ENCODE measurements around the gene ANAPC10. TPM values are rescaled to one million over a fixed set of nuclear protein-coding genes. Genes with fewer than 3 reads are reported as not detected.

Gene ANAPC10
- total and polyA plus RNA-seq, 2 donors (not counting 3 experiments of a cell fraction or from before 2014, with no cell fraction given): 15.7 to 24.0 TPM

DNA sequence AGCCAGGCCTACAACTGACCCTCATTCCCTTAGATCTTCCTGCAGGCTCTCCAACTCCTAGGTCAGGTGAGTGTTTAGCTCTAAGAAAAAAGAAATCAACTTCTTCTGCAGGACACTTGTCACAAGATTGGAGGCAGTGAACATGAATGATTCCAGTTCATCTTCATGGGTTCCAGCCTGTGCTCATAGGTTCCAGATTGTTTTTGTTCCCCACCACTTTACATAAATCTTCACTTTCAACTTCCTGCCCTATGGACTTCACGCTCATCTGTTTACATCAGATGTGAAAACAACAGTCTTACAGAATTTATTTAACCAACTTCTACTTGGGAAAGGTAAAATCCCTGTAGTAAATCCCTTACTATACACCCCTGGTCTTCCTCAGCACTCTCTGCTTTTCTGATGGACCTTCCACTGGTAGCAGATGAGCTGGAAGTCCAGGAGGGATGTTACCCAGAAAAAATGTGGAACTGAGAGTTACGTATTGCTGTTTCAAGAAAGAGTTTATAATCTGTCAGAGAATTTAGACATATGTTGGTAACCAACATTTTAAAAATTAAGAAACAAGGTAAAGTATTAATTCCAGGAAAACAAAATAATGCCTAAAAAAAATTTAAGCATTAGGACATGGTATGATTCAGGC lies 62.4 kb downstream of the ANAPC10 start:
- no peak for TF ChIP-seq EZH2 (IDR thresholded peaks at IDR 0.05; ENCODE audit: borderline replicate concordance, low read depth, low read length, severe bottlenecking)
- TF ChIP-seq POLR2A (IDR thresholded peaks at IDR 0.05; ENCODE audit: low read depth, low read length): no peak
- TF ChIP-seq GATA2 (IDR thresholded peaks at IDR 0.05; ENCODE audit: insufficient read depth, insufficient read length, low read depth, low read length): no peak
- TF ChIP-seq JUN (IDR thresholded peaks at IDR 0.05; ENCODE audit: borderline replicate concordance, insufficient read depth, insufficient read length, low read depth): no peak
- TF ChIP-seq, protein P1, sequence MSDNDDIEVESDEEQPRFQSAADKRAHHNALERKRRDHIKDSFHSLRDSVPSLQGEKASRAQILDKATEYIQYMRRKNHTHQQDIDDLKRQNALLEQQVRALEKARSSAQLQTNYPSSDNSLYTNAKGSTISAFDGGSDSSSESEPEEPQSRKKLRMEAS (IDR thresholded peaks at IDR 0.05; ENCODE audit: insufficient read depth, insufficient read length): no peak
- TF ChIP-seq, protein P2, sequence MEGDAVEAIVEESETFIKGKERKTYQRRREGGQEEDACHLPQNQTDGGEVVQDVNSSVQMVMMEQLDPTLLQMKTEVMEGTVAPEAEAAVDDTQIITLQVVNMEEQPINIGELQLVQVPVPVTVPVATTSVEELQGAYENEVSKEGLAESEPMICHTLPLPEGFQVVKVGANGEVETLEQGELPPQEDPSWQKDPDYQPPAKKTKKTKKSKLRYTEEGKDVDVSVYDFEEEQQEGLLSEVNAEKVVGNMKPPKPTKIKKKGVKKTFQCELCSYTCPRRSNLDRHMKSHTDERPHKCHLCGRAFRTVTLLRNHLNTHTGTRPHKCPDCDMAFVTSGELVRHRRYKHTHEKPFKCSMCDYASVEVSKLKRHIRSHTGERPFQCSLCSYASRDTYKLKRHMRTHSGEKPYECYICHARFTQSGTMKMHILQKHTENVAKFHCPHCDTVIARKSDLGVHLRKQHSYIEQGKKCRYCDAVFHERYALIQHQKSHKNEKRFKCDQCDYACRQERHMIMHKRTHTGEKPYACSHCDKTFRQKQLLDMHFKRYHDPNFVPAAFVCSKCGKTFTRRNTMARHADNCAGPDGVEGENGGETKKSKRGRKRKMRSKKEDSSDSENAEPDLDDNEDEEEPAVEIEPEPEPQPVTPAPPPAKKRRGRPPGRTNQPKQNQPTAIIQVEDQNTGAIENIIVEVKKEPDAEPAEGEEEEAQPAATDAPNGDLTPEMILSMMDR (IDR thresholded peaks at IDR 0.05; ENCODE audit: extremely low read depth in 1 of 2, insufficient read depth in 1 of 2, low read depth in 1 of 2, low read length in 2 of 2): no peak
- no peak for TF ChIP-seq FOS (IDR thresholded peaks at IDR 0.05; ENCODE audit: borderline replicate concordance, insufficient read depth, low read length)
- TF ChIP-seq MYC (IDR thresholded peaks at IDR 0.05; ENCODE audit: low read depth, low read length): no peak
- no peak for TF ChIP-seq POLR2AphosphoS5 (IDR thresholded peaks at IDR 0.05; ENCODE audit: insufficient read depth, low read depth, low read length)
- H3K27me3 ChIP-seq (ENCODE audit: control insufficient read depth in 2 of 2, insufficient read depth in 2 of 2, low read length in 2 of 2): no peaks in the 10 kb centered on the region
- H2AFZ ChIP-seq (ENCODE audit: low read depth, low read length): no peak overlapping the region
- no peaks in the 10 kb centered on the region for H3K79me2 ChIP-seq (ENCODE audit: control insufficient read depth, insufficient read depth, low read length)
- H3K27ac ChIP-seq (ENCODE audit: insufficient read depth, low read depth, low read length): no peak overlapping the region
- FAIRE-seq (no peak), DNase-seq (ENCODE audit: low read depth, low spot score) (no peak)
- H3K4me3 ChIP-seq (replicated peaks in 1 of 3; ENCODE audit: insufficient read depth in 1 of 3, low read depth in 1 of 3, low read length in 3 of 3): no peak overlapping the region
- POLR2A ChIA-PET: no interaction called here
- no peaks in the 10 kb centered on the region for H3K9me1 ChIP-seq (replicated peaks; ENCODE audit: control insufficient read depth, extremely low read depth, insufficient read depth, low read length)
- H3K9me3 ChIP-seq (replicated peaks; ENCODE audit: control insufficient read depth, insufficient read depth, low read length): no peaks in the 10 kb centered on the region
- no peak overlapping the region for H3K9ac ChIP-seq (replicated peaks; ENCODE audit: extremely low read depth, insufficient read depth, low read length)
- H3K36me3 ChIP-seq (ENCODE audit: control insufficient read depth in 2 of 2, extremely low read depth in 1 of 2, insufficient read depth in 2 of 2, low read length in 2 of 2): peaks cover 0 to 3% of the 10 kb centered on the region in 2 experiments
- no peaks in the 10 kb centered on the region for H4K20me1 ChIP-seq (replicated peaks; ENCODE audit: control insufficient read depth, extremely low read depth, insufficient read depth, low read length)
- dilution Hi-C loops (cut with MboI; ENCODE audit: extremely low pct_ligation_motif_present, low sequenced_read_pairs) (no loop called here), intact Hi-C loops (cut with micrococcal nuclease) (no loop called here)
- BruUV-seq (replicated peaks): no TSS peak
- CTCF ChIA-PET: no interaction called here
- no peaks in the 10 kb centered on the region for H3K4me1 ChIP-seq (ENCODE audit: control insufficient read depth, extremely low read depth, insufficient read depth, low read length)
- H3K4me2 ChIP-seq (ENCODE audit: insufficient read depth, low read length): no peak overlapping the region

Measured in endothelial cell of umbilical vein (primary cell).